DOHH2 (cell line): Measurements from ENCODE around the gene TMTC2.

Experiments used
- H3F3A ChIP-seq: fragments of 200-600 bp; sonication (generic), shearing (Covaris generic); 2 replicates; pipeline ENCODE4 v1.6.0; 2016; ENCODE audit warnings: antibody characterized with exemption, mild to moderate bottlenecking; ENCODE audit not compliant: control insufficient read depth, insufficient read depth
- H3K27ac ChIP-seq: fragments of 200-600 bp; sonication (generic); 2 replicates; pipeline ENCODE4 v1.5.1; 2014; ENCODE audit warnings: low read depth, mild to moderate bottlenecking, low read length, moderate library complexity
- H3K27me3 ChIP-seq: fragments of 200-600 bp; sonication (generic); 2 replicates; pipeline ENCODE4 v1.6.1; 2014; ENCODE audit warnings: mild to moderate bottlenecking, low read length, mixed read lengths; ENCODE audit not compliant: control insufficient read depth
- H3K36me3 ChIP-seq: fragments of 200-600 bp; sonication (generic); 2 replicates; pipeline ENCODE4 v1.6.1; 2014; ENCODE audit warnings: mild to moderate bottlenecking, low read length, moderate library complexity, mixed read lengths; ENCODE audit not compliant: control insufficient read depth
- H3K4me1 ChIP-seq: fragments of 200-600 bp; sonication (generic); 2 replicates; pipeline ENCODE4 v1.6.1; 2014; ENCODE audit warnings: mild to moderate bottlenecking, low read length, mixed read lengths; ENCODE audit not compliant: control insufficient read depth
- H3K4me2 ChIP-seq: fragments of 200-600 bp; sonication (generic); 2 replicates; pipeline ENCODE4 v1.6.0; 2014; ENCODE audit warnings: mild to moderate bottlenecking, low read length, moderate library complexity
- H3K4me3 ChIP-seq: fragments of 200-600 bp; sonication (generic); 2 replicates; pipeline ENCODE4 v1.5.1; 2014; ENCODE audit warnings: mild to moderate bottlenecking, low read length, mixed read lengths
- H3K79me2 ChIP-seq: fragments of 200-600 bp; sonication (generic); 2 replicates; pipeline ENCODE4 v1.6.1; 2014; ENCODE audit warnings: mild to moderate bottlenecking, low read length, mixed read lengths; ENCODE audit not compliant: control insufficient read depth
- H3K9me2 ChIP-seq: fragments of 200-600 bp; sonication (generic); replicated peaks from 2 replicates; pipeline ENCODE4 v1.6.1; 2014; ENCODE audit warnings: mild to moderate bottlenecking, low read length, mixed read lengths; ENCODE audit not compliant: control insufficient read depth
- H3K9me3 ChIP-seq: fragments of 200-600 bp; sonication (generic); 2 replicates; pipeline ENCODE4 v1.6.1; 2014; ENCODE audit warnings: antibody characterized with exemption, low read length, mixed read lengths; ENCODE audit not compliant: control insufficient read depth, insufficient read depth
- H4K20me1 ChIP-seq: fragments of 200-600 bp; sonication (generic); 2 replicates; pipeline ENCODE4 v1.6.0; 2014; ENCODE audit warnings: low read depth, mild to moderate bottlenecking, antibody characterized with exemption, low read length, moderate library complexity; ENCODE audit not compliant: control insufficient read depth, insufficient read depth
- CTCF ChIP-seq: fragments of 200-600 bp; sonication (generic); IDR thresholded peaks from one replicate; pipeline ENCODE4 v1.5.1; 2014; ENCODE audit warnings: antibody characterized with exemption, mild to moderate bottlenecking, low read depth, low read length; ENCODE audit not compliant: poor library complexity, severe bottlenecking
- EZH2phosphoT487 ChIP-seq: fragments of 200-600 bp; sonication (generic); IDR thresholded peaks from 2 replicates; pipeline ENCODE4 v1.6.1; 2017; ENCODE audit warnings: borderline replicate concordance, mild to moderate bottlenecking, antibody characterized with exemption, low read length, moderate library complexity, mixed read lengths

The TMTC2 gene

GRCh38 chr12:82910246-82910893 lies 223.7 kb downstream of the TMTC2 start:
- Histone ChIP-seq H3K9me3 (no peaks in the 10 kb centered on the region), H3K9me2 (no peaks in the 10 kb centered on the region), H3K27me3 (no peaks in the 10 kb centered on the region), H3K4me2 (no peak overlapping the region), H3K4me1 (no peaks in the 10 kb centered on the region), H4K20me1 (no peaks in the 10 kb centered on the region), H3K79me2 (no peaks in the 10 kb centered on the region), H3K4me3 (no peak overlapping the region), H3K36me3 (no peaks in the 10 kb centered on the region), H3K27ac (no peak overlapping the region), H3F3A (no peaks in the 10 kb centered on the region)
- TF ChIP-seq CTCF, result no peak
- no peak for TF ChIP-seq EZH2phosphoT487

GRCh38 chr12:82912406-82912805 lies 225.7 kb downstream of the TMTC2 start:
- Histone ChIP-seq H3K4me2 (no peak overlapping the region), H3K4me1 (no peaks in the 10 kb centered on the region), H3K4me3 (no peak overlapping the region), H3K27me3 (no peaks in the 10 kb centered on the region), H3K9me2 (no peaks in the 10 kb centered on the region), H3F3A (no peaks in the 10 kb centered on the region), H3K36me3 (no peaks in the 10 kb centered on the region), H3K27ac (no peak overlapping the region), H4K20me1 (no peaks in the 10 kb centered on the region), H3K9me3 (no peaks in the 10 kb centered on the region), H3K79me2 (no peaks in the 10 kb centered on the region)
- TF ChIP-seq EZH2phosphoT487, result no peak
- no peak for TF ChIP-seq CTCF

GRCh38 chr12:82919388-82920054 lies 232.8 kb downstream of the TMTC2 start:
- H3K9me3 ChIP-seq, result no peaks in the 10 kb centered on the region
- no peaks in the 10 kb centered on the region for H3K27me3 ChIP-seq
- no peaks in the 10 kb centered on the region for H3F3A ChIP-seq
- no peak overlapping the region for H3K4me2 ChIP-seq
- H3K36me3 ChIP-seq, result no peaks in the 10 kb centered on the region
- H3K4me1 ChIP-seq, result no peaks in the 10 kb centered on the region
- H4K20me1 ChIP-seq, result no peaks in the 10 kb centered on the region
- no peaks in the 10 kb centered on the region for H3K9me2 ChIP-seq
- TF ChIP-seq EZH2phosphoT487, result no peak
- no peak for TF ChIP-seq CTCF
- no peak overlapping the region for H3K4me3 ChIP-seq
- no peak overlapping the region for H3K27ac ChIP-seq
- H3K79me2 ChIP-seq, result no peaks in the 10 kb centered on the region
